H9 (cell line): ENCODE data around the gene LSM3. TPM values are rescaled to one million over a fixed set of nuclear protein-coding genes. Genes with fewer than 3 reads are reported as not detected.

Source experiments
- DNase-seq: peaks from one replicate; pipeline ENCODE4 v3.0.0-alpha.2; 2017
- H2AFZ ChIP-seq: one replicate; pipeline ENCODE4 v1.6.1; 2013; ENCODE audit warnings: mild to moderate bottlenecking, low read length, control low read depth, moderate library complexity
- H2AK5ac ChIP-seq: 2 replicates; pipeline ENCODE4 v1.6.1; 2013; ENCODE audit warnings: low read length, control low read depth, mixed read lengths; ENCODE audit not compliant: insufficient read length
- H2BK120ac ChIP-seq: one replicate; pipeline ENCODE4 v1.6.1; 2013; ENCODE audit warnings: low read depth, mild to moderate bottlenecking, low read length, control low read depth, inconsistent platforms; ENCODE audit not compliant: poor library complexity, severe bottlenecking
- H2BK12ac ChIP-seq: 2 replicates; pipeline ENCODE4 v1.6.1; 2013; ENCODE audit warnings: low read length, control low read depth, mixed read lengths, low read depth; ENCODE audit not compliant: insufficient read length
- H2BK15ac ChIP-seq: 2 replicates; pipeline ENCODE4 v1.6.1; 2013; ENCODE audit warnings: low read depth, low read length, control low read depth
- H2BK20ac ChIP-seq: one replicate; pipeline ENCODE4 v1.6.1; 2013; ENCODE audit warnings: low read depth, mild to moderate bottlenecking, low read length, control low read depth, inconsistent platforms; ENCODE audit not compliant: poor library complexity, severe bottlenecking
- H2BK5ac ChIP-seq: 2 replicates; pipeline ENCODE4 v1.6.1; 2013; ENCODE audit warnings: low read length, control low read depth, mixed read lengths; ENCODE audit not compliant: insufficient read length
- H3K14ac ChIP-seq: 2 replicates; pipeline ENCODE4 v1.6.1; 2013; ENCODE audit warnings: low read length, control low read depth; ENCODE audit not compliant: insufficient read depth
- H3K18ac ChIP-seq: 2 replicates; pipeline ENCODE4 v1.6.1; 2013; ENCODE audit warnings: low read depth, mild to moderate bottlenecking, mixed read lengths, low read length, control low read depth; ENCODE audit not compliant: insufficient read length
- H3K23ac ChIP-seq: 2 replicates; pipeline ENCODE4 v1.6.1; 2013; ENCODE audit warnings: low read length, control low read depth, mixed read lengths, low read depth; ENCODE audit not compliant: insufficient read length
- H3K23me2 ChIP-seq: 2 replicates; pipeline ENCODE4 v1.6.1; 2013; ENCODE audit warnings: low read depth, mild to moderate bottlenecking, mixed read lengths, low read length, control low read depth; ENCODE audit not compliant: insufficient read length, poor library complexity, severe bottlenecking
- H3K27ac ChIP-seq: 2 replicates; pipeline ENCODE4 v1.5.1; 2013; ENCODE audit warnings: low read length, control low read depth, mixed read lengths, low read depth; ENCODE audit not compliant: insufficient read length
- H3K27me3 ChIP-seq: 2 replicates; pipeline ENCODE4 v1.6.1; 2013; ENCODE audit warnings: low read length, control low read depth, inconsistent platforms; ENCODE audit not compliant: insufficient read depth
- H3K4ac ChIP-seq: 2 replicates; pipeline ENCODE4 v1.6.1; 2013; ENCODE audit warnings: low read depth, mild to moderate bottlenecking, control low read depth, inconsistent platforms, low read length, moderate library complexity
- H3K4me1 ChIP-seq: 2 replicates; pipeline ENCODE4 v1.6.1; 2013; ENCODE audit warnings: low read length, control low read depth, inconsistent platforms; ENCODE audit not compliant: insufficient read depth
- H3K4me2 ChIP-seq: 2 replicates; pipeline ENCODE4 v1.6.1; 2013; ENCODE audit warnings: low read length, control low read depth, mixed read lengths; ENCODE audit not compliant: insufficient read length, insufficient read depth
- H3K56ac ChIP-seq: 2 replicates; pipeline ENCODE4 v1.6.1; 2013; ENCODE audit warnings: low read depth, mild to moderate bottlenecking, mixed read lengths, low read length, control low read depth; ENCODE audit not compliant: insufficient read length
- H3K79me1 ChIP-seq: 2 replicates; pipeline ENCODE4 v1.6.1; 2013; ENCODE audit warnings: low read depth, mild to moderate bottlenecking, moderate library complexity, low read length, control low read depth, inconsistent platforms; ENCODE audit not compliant: insufficient read depth, poor library complexity, severe bottlenecking
- H3K79me2 ChIP-seq: 2 replicates; pipeline ENCODE4 v1.6.1; 2013; ENCODE audit warnings: low read length, control low read depth, inconsistent platforms; ENCODE audit not compliant: insufficient read depth
- H3K9ac ChIP-seq: 2 replicates; pipeline ENCODE4 v1.6.1; 2013; ENCODE audit warnings: low read length, control low read depth, mixed read lengths; ENCODE audit not compliant: insufficient read length; ENCODE audit errors: extremely low read depth
- H3K9me3 ChIP-seq: one replicate; pipeline ENCODE4 v1.6.1; 2013; ENCODE audit warnings: low read depth, low read length, inconsistent platforms; ENCODE audit not compliant: control insufficient read depth
- H3T11ph ChIP-seq: one replicate; pipeline ENCODE4 v1.6.1; 2013; ENCODE audit warnings: mild to moderate bottlenecking, low read length, control low read depth, inconsistent platforms
- H4K20me1 ChIP-seq: one replicate; pipeline ENCODE4 v1.6.1; 2013; ENCODE audit not compliant: control insufficient read depth, insufficient read length, insufficient read depth
- H4K5ac ChIP-seq: 2 replicates; pipeline ENCODE4 v1.6.1; 2013; ENCODE audit warnings: low read depth, mild to moderate bottlenecking, mixed read lengths, low read length, control low read depth; ENCODE audit not compliant: insufficient read length
- H4K8ac ChIP-seq: replicated peaks from 2 replicates; pipeline ENCODE4 v1.6.1; 2013; ENCODE audit warnings: low read length, control low read depth, mixed read lengths, low read depth; ENCODE audit not compliant: insufficient read length
- H4K91ac ChIP-seq: 2 replicates; pipeline ENCODE4 v1.6.1; 2013; ENCODE audit warnings: low read depth, mild to moderate bottlenecking, moderate library complexity, mixed read lengths, low read length, control low read depth; ENCODE audit not compliant: insufficient read length
- H3K27ac Mint-ChIP-seq, 3 experiments: 2 replicates in 2 of 3; 3 replicates in 1 of 3; pipeline ENCODE4 v1.8.0; 2020 to 2021; ENCODE audit warnings: mixed read lengths in 3 of 3, mild to moderate bottlenecking in 1 of 3, moderate library complexity in 1 of 3
- H3K27me3 Mint-ChIP-seq: 2 replicates; pipeline ENCODE4 v1.8.0; 2021; ENCODE audit warnings: low read depth, mild to moderate bottlenecking, moderate library complexity, mixed read lengths
- H3K36me3 Mint-ChIP-seq, 3 experiments: 2 replicates in 2 of 3; 3 replicates in 1 of 3; pipeline ENCODE4 v1.8.0; 2020 to 2021; ENCODE audit warnings: low read depth in 3 of 3, mixed read lengths in 3 of 3; ENCODE audit not compliant: insufficient read depth in 1 of 3
- H3K4me1 Mint-ChIP-seq, 2 experiments: 2 replicates each; pipeline ENCODE4 v1.8.0; 2020; ENCODE audit warnings: mixed read lengths in 2 of 2
- H3K4me3 Mint-ChIP-seq, 2 experiments: 2 replicates in 1 of 2; 3 replicates in 1 of 2; pipeline ENCODE4 v1.8.0; 2020 to 2021; ENCODE audit warnings: mild to moderate bottlenecking in 2 of 2, mixed read lengths in 2 of 2, moderate library complexity in 1 of 2
- H3K9me3 Mint-ChIP-seq, 2 experiments: 2 replicates in 1 of 2; 3 replicates in 1 of 2; pipeline ENCODE4 v1.8.0; 2020; ENCODE audit warnings: mild to moderate bottlenecking in 2 of 2, mixed read lengths in 2 of 2, moderate library complexity in 1 of 2
- CTCF ChIP-seq: fragments of 200-600 bp; sonication (generic); conservative IDR thresholded peaks from 3 replicates; pipeline ENCODE4 v1.8.0; 2021; ENCODE audit warnings: antibody characterized with exemption, mild to moderate bottlenecking
- WGBS: extraction: QIAGEN DNeasy Blood & Tissue Kit; methylation state at CpG from one replicate; pipeline ENCODE4 v1.1.7; 2013; ENCODE audit warnings: missing lambda C conversion rate, low lambda C conversion rate, mixed read lengths; ENCODE audit not compliant: insufficient read length; ENCODE audit errors: extremely low coverage; 5-methylcytosine and 5-hydroxymethylcytosine counted together
- total RNA-seq: library from RNA; stranded (reverse); gene quantifications from 2 replicates; pipeline ENCODE4 v1.2.1, GENCODE V29; 2021

The LSM3 gene
- total RNA-seq, 1 experiment from 2014 or later: 24.4 TPM

- Mint-ChIP-seq H3K36me3 (peaks cover 7 to 23% (median 19%) of the 10 kb centered on the region in 3 experiments), H3K27ac (peak overlapping the region in 2 of 3 experiments; percentile 63 to 85; a peak in 6 of 7 replicates), H3K9me3 (peaks cover 0 to 3% of the 10 kb centered on the region in 2 experiments; a peak in 1 of 5 replicates), H3K4me3 (peak overlapping the region; percentile 98), H3K4me1 (peaks cover 26 to 33% of the 10 kb centered on the region in 2 experiments), H3K27me3 (no peaks in the 10 kb centered on the region)
- H2BK20ac ChIP-seq: no peak overlapping the region
- no peak overlapping the region for H2AFZ ChIP-seq
- H3K4me2 ChIP-seq: peak overlapping the region; percentile 97
- H3K27ac ChIP-seq: no peak overlapping the region
- no CpG with 5 or more reads among the region's 10 CpGs for WGBS
- H4K8ac ChIP-seq: no peak overlapping the region
- H3K9me3 ChIP-seq: no peaks in the 10 kb centered on the region
- H4K20me1 ChIP-seq: no peaks in the 10 kb centered on the region
- H3K23me2 ChIP-seq: peaks cover 13% of the 10 kb centered on the region
- peak overlapping the region; percentile 27 for H3K56ac ChIP-seq
- H2AK5ac ChIP-seq: no peak overlapping the region
- no peak overlapping the region for H3K23ac ChIP-seq
- H2BK15ac ChIP-seq: no peak overlapping the region
- H3K4me1 ChIP-seq: no peaks in the 10 kb centered on the region
- H3K4ac ChIP-seq: no peak overlapping the region
- peak overlapping the region; percentile 89 for H3K14ac ChIP-seq
- peak overlapping the region; percentile 94 for H3K9ac ChIP-seq
- H4K5ac ChIP-seq: no peak overlapping the region
- H2BK120ac ChIP-seq: no peak overlapping the region
- no peak for TF ChIP-seq CTCF
- no peak for DNase-seq
- peak overlapping the region; percentile 76 for H3K18ac ChIP-seq
- no peak overlapping the region for H2BK12ac ChIP-seq
- H4K91ac ChIP-seq: no peak overlapping the region
- H3T11ph ChIP-seq: no peak overlapping the region
- H3K27me3 ChIP-seq: no peaks in the 10 kb centered on the region
- peaks cover 2% of the 10 kb centered on the region for H3K79me1 ChIP-seq
- H2BK5ac ChIP-seq: no peak overlapping the region
- H3K79me2 ChIP-seq: peaks cover 11% of the 10 kb centered on the region; the same call in 1 of the 2 replicates
Measured at GRCh38 chr3:14177580-14178246, 904 bp upstream of the LSM3 start.
